Fibroblast of villous mesenchyme (primary cell): Measurements from ENCODE around the gene SFT2D1. TPM values are rescaled to one million over a fixed set of nuclear protein-coding genes. Genes with fewer than 3 reads are reported as not detected.
A peak's percentile ranks its signal among the peaks of the same experiment; 100 is the strongest.

Source experiments
- DNase-seq: peaks from one replicate; pipeline ENCODE4 v3.0.0-alpha.2; 2010; ENCODE audit warnings: low read depth
- H3K4me3 ChIP-seq: 2 replicates; pipeline ENCODE4 v1.5.1; 2011; ENCODE audit warnings: low read depth, mild to moderate bottlenecking, low read length
- CTCF ChIP-seq: IDR thresholded peaks from 2 replicates; pipeline ENCODE4 v1.5.1; 2012; ENCODE audit warnings: low read depth, mild to moderate bottlenecking, low read length; ENCODE audit not compliant: insufficient read depth
- total RNA-seq: library from RNA; depleted of rRNA; stranded (reverse); fragments of >200 nt; gene quantifications from 2 replicates; pipeline ENCODE4 v1.2.3, GENCODE V29; 2012

The SFT2D1 gene
- total RNA-seq, 1 donor: 37.1 TPM

- DNase-seq: peak; percentile 95
- no peak for TF ChIP-seq CTCF
- peak within 1 kb of the TSS; percentile 80 for H3K4me3 ChIP-seq
Measured at GRCh38 chr6:166382933-166383801, 40.8 kb upstream of the SFT2D1 start, which contains the start of gene MPC1. MPC1 (minus strand) TSS chr6:166382940; CDS start chr6:166382876, 64 bp downstream.

GRCh38 chr6:166382500-166382932, 40.2 kb upstream of the SFT2D1 start:
- DNase-seq: no peak

GRCh38 chr6:166381733-166382499, 39.6 kb upstream of the SFT2D1 start:
- peak; percentile 60 for TF ChIP-seq CTCF
- peak overlapping the region; percentile 80 for H3K4me3 ChIP-seq
- peak; percentile 56 for DNase-seq

More at GRCh38 chr6:166382500-166382932, 40.2 kb upstream of the SFT2D1 start:
- peak overlapping the region; percentile 80 for H3K4me3 ChIP-seq
- no peak for TF ChIP-seq CTCF

- DNase-seq: no peak
- no peak for TF ChIP-seq CTCF
- H3K4me3 ChIP-seq: peak overlapping the region; percentile 80
Measured at GRCh38 chr6:166381381-166381732, 39.0 kb upstream of the SFT2D1 start.

- no peak for TF ChIP-seq CTCF
- no peak overlapping the region for H3K4me3 ChIP-seq
- DNase-seq: no peak
Measured at GRCh38 chr6:166379800-166380199, 37.5 kb upstream of the SFT2D1 start.

- no peak overlapping the region for H3K4me3 ChIP-seq
- DNase-seq: no peak
- no peak for TF ChIP-seq CTCF
Measured at GRCh38 chr6:166379103-166379586, 36.8 kb upstream of the SFT2D1 start.
